Prostate gland (tissue), 2 donors: ENCODE results near the gene TRIM37.

Source experiments
- CTCF ChIP-seq, 4 experiments: fragments of 200-600 bp in 2 of 4; fragments of 450-650 bp in 2 of 4; sonication (generic) in 2 of 4; IDR thresholded peaks; 1 replicate in 3 of 4; 2 replicates in 1 of 4; pipeline ENCODE4 v1.5.1; 2016 to 2019; ENCODE audit warnings: antibody characterized with exemption in 4 of 4, mild to moderate bottlenecking in 2 of 4, moderate library complexity in 2 of 4
- POLR2A ChIP-seq: fragments of 450-650 bp; IDR thresholded peaks from one replicate; pipeline ENCODE4 v1.6.1; 2016; ENCODE audit warnings: antibody characterized with exemption, mild to moderate bottlenecking
- POLR2AphosphoS5 ChIP-seq: sonication (generic); formaldehyde crosslinking; IDR thresholded peaks from one replicate; pipeline ENCODE4 v1.6.1; 2017; ENCODE audit warnings: antibody characterized with exemption

- TF ChIP-seq CTCF (IDR thresholded peaks at IDR 0.05) (no peak), POLR2AphosphoS5 (no peak), POLR2A (no peak)
Observed at GRCh38 chr17:59000022-59000421, 106.7 kb downstream of the TRIM37 start.
